ENCODE measurements around the gene BTNL2. TPM values are rescaled to one million over a fixed set of nuclear protein-coding genes. Genes with fewer than 3 reads are reported as not detected.

The BTNL2 gene
- polyA plus RNA-seq, 2 of the 4 experiments (the other 2 are of a cell fraction): not detected

GRCh38 chr6:32396028-32396427, 11.0 kb downstream of the BTNL2 start (continued):
- TF ChIP-seq E2F6 (IDR thresholded peaks at IDR 0.05; ENCODE audit: borderline replicate concordance, low read depth): no peak
- TF ChIP-seq MYC (IDR thresholded peaks at IDR 0.05; ENCODE audit: borderline replicate concordance, low read length): no peak
- TF ChIP-seq CEBPB (IDR thresholded peaks at IDR 0.05): no peak

- TF ChIP-seq, protein P1, sequence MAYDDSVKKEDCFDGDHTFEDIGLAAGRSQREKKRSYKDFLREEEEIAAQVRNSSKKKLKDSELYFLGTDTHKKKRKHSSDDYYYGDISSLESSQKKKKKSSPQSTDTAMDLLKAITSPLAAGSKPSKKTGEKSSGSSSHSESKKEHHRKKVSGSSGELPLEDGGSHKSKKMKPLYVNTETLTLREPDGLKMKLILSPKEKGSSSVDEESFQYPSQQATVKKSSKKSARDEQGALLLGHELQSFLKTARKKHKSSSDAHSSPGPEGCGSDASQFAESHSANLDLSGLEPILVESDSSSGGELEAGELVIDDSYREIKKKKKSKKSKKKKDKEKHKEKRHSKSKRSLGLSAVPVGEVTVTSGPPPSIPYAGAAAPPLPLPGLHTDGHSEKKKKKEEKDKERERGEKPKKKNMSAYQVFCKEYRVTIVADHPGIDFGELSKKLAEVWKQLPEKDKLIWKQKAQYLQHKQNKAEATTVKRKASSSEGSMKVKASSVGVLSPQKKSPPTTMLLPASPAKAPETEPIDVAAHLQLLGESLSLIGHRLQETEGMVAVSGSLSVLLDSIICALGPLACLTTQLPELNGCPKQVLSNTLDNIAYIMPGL (CRISPR knock-in tag; IDR thresholded peaks at IDR 0.05; ENCODE audit: borderline replicate concordance): no peak
- TF ChIP-seq HOXB5 (CRISPR knock-in tag; IDR thresholded peaks at IDR 0.05) (no peak), SMC3 (IDR thresholded peaks at IDR 0.05) (no peak), ESRRA (IDR thresholded peaks at IDR 0.05; ENCODE audit: borderline replicate concordance, low read length) (no peak), CBX2 (IDR thresholded peaks at IDR 0.05; ENCODE audit: borderline replicate concordance, low read depth) (no peak), SREBF2 (IDR thresholded peaks at IDR 0.05) (no peak), BHLHE40 (IDR thresholded peaks at IDR 0.05; ENCODE audit: low read depth, low read length) (no peak), NPAS2 (CRISPR knock-in tag; IDR thresholded peaks at IDR 0.05; ENCODE audit: borderline replicate concordance) (no peak), RNF2 (IDR thresholded peaks at IDR 0.05; ENCODE audit: borderline replicate concordance, low read depth) (no peak), POLR2A (IDR thresholded peaks at IDR 0.05; ENCODE audit: low read length) (no peak), ZC3H11A (IDR thresholded peaks at IDR 0.05) (no peak), RARB (CRISPR knock-in tag; IDR thresholded peaks at IDR 0.05) (no peak), FOSB (CRISPR knock-in tag; IDR thresholded peaks at IDR 0.05) (no peak), FOSL2 (IDR thresholded peaks at IDR 0.05) (no peak), FOSL2 (CRISPR knock-in tag; IDR thresholded peaks at IDR 0.05) (no peak)
- TF ChIP-seq, protein P2, sequence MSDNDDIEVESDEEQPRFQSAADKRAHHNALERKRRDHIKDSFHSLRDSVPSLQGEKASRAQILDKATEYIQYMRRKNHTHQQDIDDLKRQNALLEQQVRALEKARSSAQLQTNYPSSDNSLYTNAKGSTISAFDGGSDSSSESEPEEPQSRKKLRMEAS (IDR thresholded peaks at IDR 0.05): no peak
- DNase-seq (ENCODE audit: low read depth in 1 of 2, low spot score in 1 of 2): no peak
- ChIA-PET POLR2A (no interaction called here), CTCF (no interaction called here)
- FAIRE-seq: no peak
- Histone ChIP-seq H3K4me1 (no peaks in the 10 kb centered on the region), H3K9me3 (no peaks in the 10 kb centered on the region), H3K4me2 (no peak overlapping the region), H3K27ac (no peak overlapping the region), H3K4me3 (no peak overlapping the region)
- ATAC-seq: no peak
- 80% methylated on average over 7 of the region's 7 CpGs for WGBS (ENCODE audit: missing lambda C conversion rate)
Observed at GRCh38 chr6:32393665-32394420, 13.1 kb downstream of the BTNL2 start.

- CTCF ChIA-PET: no interaction called here
- POLR2A ChIA-PET: no interaction called here
- 85% methylated on average over 6 of the region's 6 CpGs for WGBS (ENCODE audit: missing lambda C conversion rate)
Observed at GRCh38 chr6:32391505-32391904, 15.5 kb downstream of the BTNL2 start.

More at GRCh38 chr6:32391505-32391904, 15.5 kb downstream of the BTNL2 start:
- FAIRE-seq (no peak), DNase-seq (ENCODE audit: low read depth in 1 of 2, low spot score in 1 of 2) (no peak), ATAC-seq (no peak)
- H3K4me3 ChIP-seq: no peak overlapping the region
- H3K4me2 ChIP-seq: no peak overlapping the region
- H3K9me3 ChIP-seq: no peaks in the 10 kb centered on the region
- TF ChIP-seq FOSB (CRISPR knock-in tag; IDR thresholded peaks at IDR 0.05): no peak
- TF ChIP-seq JUN (IDR thresholded peaks at IDR 0.05): no peak
- TF ChIP-seq PHF8 (IDR thresholded peaks at IDR 0.05; ENCODE audit: borderline replicate concordance, low read depth): no peak
- TF ChIP-seq, protein P2 (IDR thresholded peaks at IDR 0.05): no peak
- TF ChIP-seq FOXS1 (CRISPR knock-in tag; IDR thresholded peaks at IDR 0.05): no peak
- TF ChIP-seq, protein P3, sequence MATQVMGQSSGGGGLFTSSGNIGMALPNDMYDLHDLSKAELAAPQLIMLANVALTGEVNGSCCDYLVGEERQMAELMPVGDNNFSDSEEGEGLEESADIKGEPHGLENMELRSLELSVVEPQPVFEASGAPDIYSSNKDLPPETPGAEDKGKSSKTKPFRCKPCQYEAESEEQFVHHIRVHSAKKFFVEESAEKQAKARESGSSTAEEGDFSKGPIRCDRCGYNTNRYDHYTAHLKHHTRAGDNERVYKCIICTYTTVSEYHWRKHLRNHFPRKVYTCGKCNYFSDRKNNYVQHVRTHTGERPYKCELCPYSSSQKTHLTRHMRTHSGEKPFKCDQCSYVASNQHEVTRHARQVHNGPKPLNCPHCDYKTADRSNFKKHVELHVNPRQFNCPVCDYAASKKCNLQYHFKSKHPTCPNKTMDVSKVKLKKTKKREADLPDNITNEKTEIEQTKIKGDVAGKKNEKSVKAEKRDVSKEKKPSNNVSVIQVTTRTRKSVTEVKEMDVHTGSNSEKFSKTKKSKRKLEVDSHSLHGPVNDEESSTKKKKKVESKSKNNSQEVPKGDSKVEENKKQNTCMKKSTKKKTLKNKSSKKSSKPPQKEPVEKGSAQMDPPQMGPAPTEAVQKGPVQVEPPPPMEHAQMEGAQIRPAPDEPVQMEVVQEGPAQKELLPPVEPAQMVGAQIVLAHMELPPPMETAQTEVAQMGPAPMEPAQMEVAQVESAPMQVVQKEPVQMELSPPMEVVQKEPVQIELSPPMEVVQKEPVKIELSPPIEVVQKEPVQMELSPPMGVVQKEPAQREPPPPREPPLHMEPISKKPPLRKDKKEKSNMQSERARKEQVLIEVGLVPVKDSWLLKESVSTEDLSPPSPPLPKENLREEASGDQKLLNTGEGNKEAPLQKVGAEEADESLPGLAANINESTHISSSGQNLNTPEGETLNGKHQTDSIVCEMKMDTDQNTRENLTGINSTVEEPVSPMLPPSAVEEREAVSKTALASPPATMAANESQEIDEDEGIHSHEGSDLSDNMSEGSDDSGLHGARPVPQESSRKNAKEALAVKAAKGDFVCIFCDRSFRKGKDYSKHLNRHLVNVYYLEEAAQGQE (IDR thresholded peaks at IDR 0.05): no peak
- TF ChIP-seq EHMT2 (IDR thresholded peaks at IDR 0.05; ENCODE audit: low read depth): no peak
- H3K4me1 ChIP-seq: no peaks in the 10 kb centered on the region
- no peak overlapping the region for H3K27ac ChIP-seq

All from A549 (cell line).